ENCODE data around the gene SPAG17.

SPAG17 gene

DNA sequence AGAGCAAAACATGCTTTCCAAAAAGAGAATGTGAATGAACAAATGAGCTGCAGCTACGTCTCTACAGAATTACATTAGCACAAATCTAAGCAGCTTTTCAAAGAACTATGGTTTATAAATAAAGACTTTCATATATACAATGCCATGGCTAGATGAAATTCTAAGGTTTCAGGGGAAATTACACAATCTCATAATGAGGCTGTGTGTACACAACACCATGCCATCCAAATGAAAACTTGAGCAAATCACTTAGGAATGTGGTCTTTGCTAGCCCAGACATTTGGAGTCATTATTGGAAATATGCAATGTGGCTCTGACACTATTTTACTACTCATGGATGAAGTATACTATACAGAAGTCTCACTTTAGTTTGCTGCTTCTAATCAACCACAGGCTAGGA, 37.5 kb downstream of the SPAG17 start:
- no peaks in the 10 kb centered on the region for H3K27me3 ChIP-seq (ENCODE audit: control insufficient read depth in 1 of 2, insufficient read depth in 2 of 2, low read length in 2 of 2)
- H3K9ac ChIP-seq (ENCODE audit: low read depth in 1 of 2, low read length in 2 of 2), result no peak overlapping the region
- no peaks in the 10 kb centered on the region for H3K9me3 ChIP-seq (ENCODE audit: control insufficient read depth in 1 of 2, low read length in 2 of 2)
- H3K4me3 ChIP-seq (ENCODE audit: low read depth in 1 of 2, low read length in 2 of 2), result no peak overlapping the region
- H3K27ac ChIP-seq (ENCODE audit: low read depth, low read length), result no peak overlapping the region
- H3K4me1 ChIP-seq (ENCODE audit: control insufficient read depth in 1 of 2, insufficient read depth in 2 of 2, low read length in 2 of 2), result no peaks in the 10 kb centered on the region
- H3K36me3 ChIP-seq (ENCODE audit: control insufficient read depth in 1 of 2, insufficient read depth in 2 of 2, low read length in 2 of 2), result no peaks in the 10 kb centered on the region

- no peaks in the 10 kb centered on the region for H3K36me3 ChIP-seq (ENCODE audit: control insufficient read depth in 1 of 2, insufficient read depth in 2 of 2, low read length in 2 of 2)
- H3K27ac ChIP-seq (ENCODE audit: low read depth, low read length), result no peak overlapping the region
- no peaks in the 10 kb centered on the region for H3K9me3 ChIP-seq (ENCODE audit: control insufficient read depth in 1 of 2, low read length in 2 of 2)
- H3K9ac ChIP-seq (ENCODE audit: low read depth in 1 of 2, low read length in 2 of 2), result no peak overlapping the region
- no peak overlapping the region for H3K4me3 ChIP-seq (ENCODE audit: low read depth in 1 of 2, low read length in 2 of 2)
- H3K27me3 ChIP-seq (ENCODE audit: control insufficient read depth in 1 of 2, insufficient read depth in 2 of 2, low read length in 2 of 2), result no peaks in the 10 kb centered on the region
- no peaks in the 10 kb centered on the region for H3K4me1 ChIP-seq (ENCODE audit: control insufficient read depth in 1 of 2, insufficient read depth in 2 of 2, low read length in 2 of 2)
Measured at GRCh38 chr1:118145721-118146120, 39.3 kb downstream of the SPAG17 start.

GRCh38 chr1:118144684-118145083, 40.3 kb downstream of the SPAG17 start:
- no peak overlapping the region for H3K9ac ChIP-seq (ENCODE audit: low read depth in 1 of 2, low read length in 2 of 2)
- no peak overlapping the region for H3K4me3 ChIP-seq (ENCODE audit: low read depth in 1 of 2, low read length in 2 of 2)
- H3K27ac ChIP-seq (ENCODE audit: low read depth, low read length), result no peak overlapping the region
- H3K4me1 ChIP-seq (ENCODE audit: control insufficient read depth in 1 of 2, insufficient read depth in 2 of 2, low read length in 2 of 2), result no peaks in the 10 kb centered on the region
- no peaks in the 10 kb centered on the region for H3K27me3 ChIP-seq (ENCODE audit: control insufficient read depth in 1 of 2, insufficient read depth in 2 of 2, low read length in 2 of 2)
- H3K36me3 ChIP-seq (ENCODE audit: control insufficient read depth in 1 of 2, insufficient read depth in 2 of 2, low read length in 2 of 2), result no peaks in the 10 kb centered on the region
- no peaks in the 10 kb centered on the region for H3K9me3 ChIP-seq (ENCODE audit: control insufficient read depth in 1 of 2, low read length in 2 of 2)

DNA sequence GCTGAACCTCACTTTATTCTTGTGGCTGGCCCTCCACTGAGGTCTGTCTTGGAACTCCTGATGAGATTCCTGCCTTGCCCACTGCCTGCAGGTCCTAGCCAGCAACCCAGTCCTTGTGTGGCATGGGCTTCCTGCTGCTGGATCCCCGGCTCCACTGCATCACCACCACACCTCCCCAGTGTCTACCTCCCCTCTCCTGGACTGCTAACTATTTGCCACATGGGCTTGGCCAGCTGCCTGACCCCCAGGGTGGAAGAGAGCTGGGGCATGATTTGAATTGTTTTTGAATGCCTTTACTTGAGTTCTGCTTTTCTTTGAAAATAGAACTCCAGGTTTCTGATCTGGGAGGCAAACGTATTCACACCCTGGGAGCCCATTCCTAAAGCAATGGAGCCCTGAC, 41.2 kb downstream of the SPAG17 start:
- no peaks in the 10 kb centered on the region for H3K9me3 ChIP-seq (ENCODE audit: control insufficient read depth in 1 of 2, low read length in 2 of 2)
- no peaks in the 10 kb centered on the region for H3K36me3 ChIP-seq (ENCODE audit: control insufficient read depth in 1 of 2, insufficient read depth in 2 of 2, low read length in 2 of 2)
- no peaks in the 10 kb centered on the region for H3K4me1 ChIP-seq (ENCODE audit: control insufficient read depth in 1 of 2, insufficient read depth in 2 of 2, low read length in 2 of 2)
- H3K27me3 ChIP-seq (ENCODE audit: control insufficient read depth in 1 of 2, insufficient read depth in 2 of 2, low read length in 2 of 2), result no peaks in the 10 kb centered on the region
- H3K27ac ChIP-seq (ENCODE audit: low read depth, low read length), result no peak overlapping the region
- no peak overlapping the region for H3K4me3 ChIP-seq (ENCODE audit: low read depth in 1 of 2, low read length in 2 of 2)
- H3K9ac ChIP-seq (ENCODE audit: low read depth in 1 of 2, low read length in 2 of 2), result no peak overlapping the region

- Histone ChIP-seq H3K27ac (ENCODE audit: low read depth, low read length) (no peak overlapping the region), H3K4me1 (ENCODE audit: control insufficient read depth in 1 of 2, insufficient read depth in 2 of 2, low read length in 2 of 2) (no peaks in the 10 kb centered on the region), H3K4me3 (ENCODE audit: low read depth in 1 of 2, low read length in 2 of 2) (no peak overlapping the region), H3K9me3 (ENCODE audit: control insufficient read depth in 1 of 2, low read length in 2 of 2) (no peaks in the 10 kb centered on the region), H3K9ac (ENCODE audit: low read depth in 1 of 2, low read length in 2 of 2) (no peak overlapping the region), H3K36me3 (ENCODE audit: control insufficient read depth in 1 of 2, insufficient read depth in 2 of 2, low read length in 2 of 2) (no peaks in the 10 kb centered on the region), H3K27me3 (ENCODE audit: control insufficient read depth in 1 of 2, insufficient read depth in 2 of 2, low read length in 2 of 2) (no peaks in the 10 kb centered on the region)
Measured at GRCh38 chr1:118143121-118143520, 41.9 kb downstream of the SPAG17 start.

GRCh38 chr1:118142546-118142945, 42.5 kb downstream of the SPAG17 start:
- Histone ChIP-seq H3K27ac (ENCODE audit: low read depth, low read length) (no peak overlapping the region), H3K27me3 (ENCODE audit: control insufficient read depth in 1 of 2, insufficient read depth in 2 of 2, low read length in 2 of 2) (no peaks in the 10 kb centered on the region), H3K9ac (ENCODE audit: low read depth in 1 of 2, low read length in 2 of 2) (no peak overlapping the region), H3K4me1 (ENCODE audit: control insufficient read depth in 1 of 2, insufficient read depth in 2 of 2, low read length in 2 of 2) (no peaks in the 10 kb centered on the region), H3K4me3 (ENCODE audit: low read depth in 1 of 2, low read length in 2 of 2) (no peak overlapping the region), H3K9me3 (ENCODE audit: control insufficient read depth in 1 of 2, low read length in 2 of 2) (no peaks in the 10 kb centered on the region), H3K36me3 (ENCODE audit: control insufficient read depth in 1 of 2, insufficient read depth in 2 of 2, low read length in 2 of 2) (no peaks in the 10 kb centered on the region)

GRCh38 chr1:118137900-118138299, 47.1 kb downstream of the SPAG17 start:
- H3K9me3 ChIP-seq (ENCODE audit: control insufficient read depth in 1 of 2, low read length in 2 of 2), result no peaks in the 10 kb centered on the region
- no peak overlapping the region for H3K4me3 ChIP-seq (ENCODE audit: low read depth in 1 of 2, low read length in 2 of 2)
- H3K9ac ChIP-seq (ENCODE audit: low read depth in 1 of 2, low read length in 2 of 2), result no peak overlapping the region
- no peaks in the 10 kb centered on the region for H3K4me1 ChIP-seq (ENCODE audit: control insufficient read depth in 1 of 2, insufficient read depth in 2 of 2, low read length in 2 of 2)
- no peaks in the 10 kb centered on the region for H3K36me3 ChIP-seq (ENCODE audit: control insufficient read depth in 1 of 2, insufficient read depth in 2 of 2, low read length in 2 of 2)
- no peak overlapping the region for H3K27ac ChIP-seq (ENCODE audit: low read depth, low read length)
- no peaks in the 10 kb centered on the region for H3K27me3 ChIP-seq (ENCODE audit: control insufficient read depth in 1 of 2, insufficient read depth in 2 of 2, low read length in 2 of 2)

DNA sequence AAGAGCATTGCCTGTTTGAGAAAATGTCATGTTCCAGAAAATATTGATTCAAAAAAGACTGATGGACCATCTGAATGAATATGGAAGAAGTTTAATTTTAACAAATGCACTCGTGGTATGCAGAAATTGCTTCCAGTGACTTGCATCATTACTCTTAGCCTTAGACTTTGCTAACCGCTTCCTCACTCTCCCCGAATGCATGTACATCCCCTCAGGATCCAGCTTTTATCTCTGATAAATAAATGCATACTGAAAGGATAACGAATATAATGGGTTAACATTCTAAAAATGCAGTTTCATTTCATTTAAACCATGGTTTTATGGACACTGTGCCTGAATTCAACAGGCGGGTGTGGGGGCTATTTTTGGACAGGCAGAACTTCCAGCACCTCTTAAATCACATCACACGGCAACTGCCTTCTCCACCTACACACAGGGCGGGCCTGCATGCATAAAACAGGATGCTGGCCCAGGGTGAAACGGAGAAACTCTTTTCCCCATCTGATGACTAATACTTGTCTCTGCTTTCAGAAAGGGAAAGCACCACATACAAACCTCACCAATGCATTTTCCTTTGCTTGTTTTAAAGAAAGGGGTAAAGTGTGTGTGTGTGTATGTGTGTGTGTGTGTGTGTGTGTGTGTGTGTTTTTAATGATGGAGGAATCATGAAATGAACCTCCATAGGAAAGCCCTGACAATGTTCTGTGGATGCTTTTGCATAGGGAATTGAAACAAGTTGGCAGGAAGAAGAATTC, 48.7 kb downstream of the SPAG17 start:
- H3K9me3 ChIP-seq (ENCODE audit: control insufficient read depth in 1 of 2, low read length in 2 of 2), result no peaks in the 10 kb centered on the region
- no peak overlapping the region for H3K9ac ChIP-seq (ENCODE audit: low read depth in 1 of 2, low read length in 2 of 2)
- no peaks in the 10 kb centered on the region for H3K27me3 ChIP-seq (ENCODE audit: control insufficient read depth in 1 of 2, insufficient read depth in 2 of 2, low read length in 2 of 2)
- H3K27ac ChIP-seq (ENCODE audit: low read depth, low read length), result no peak overlapping the region
- H3K4me3 ChIP-seq (ENCODE audit: low read depth in 1 of 2, low read length in 2 of 2), result no peak overlapping the region
- no peaks in the 10 kb centered on the region for H3K36me3 ChIP-seq (ENCODE audit: control insufficient read depth in 1 of 2, insufficient read depth in 2 of 2, low read length in 2 of 2)
- H3K4me1 ChIP-seq (ENCODE audit: control insufficient read depth in 1 of 2, insufficient read depth in 2 of 2, low read length in 2 of 2), result no peaks in the 10 kb centered on the region

DNA sequence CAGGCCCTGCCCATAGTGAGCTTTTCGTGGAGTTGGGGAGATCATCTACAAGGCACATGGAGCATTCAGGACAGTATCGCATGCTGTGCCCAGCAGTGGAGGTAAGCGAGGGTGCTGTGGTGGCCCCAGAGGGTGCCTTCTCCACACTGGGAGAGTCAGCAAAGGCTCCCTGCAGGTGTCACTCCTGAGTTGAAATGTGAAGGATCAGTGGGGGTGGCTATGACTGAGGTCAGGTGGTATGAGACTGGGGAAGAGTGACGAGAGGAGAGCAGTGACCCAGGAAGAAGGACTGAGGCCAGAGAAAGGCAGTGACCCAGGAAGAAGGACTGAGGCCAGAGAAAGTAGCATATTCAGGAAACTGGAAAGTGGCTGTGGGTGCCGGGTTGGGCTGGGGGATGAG, 53.0 kb downstream of the SPAG17 start:
- Histone ChIP-seq H3K27me3 (ENCODE audit: control insufficient read depth in 1 of 2, insufficient read depth in 2 of 2, low read length in 2 of 2) (no peaks in the 10 kb centered on the region), H3K9ac (ENCODE audit: low read depth in 1 of 2, low read length in 2 of 2) (no peak overlapping the region), H3K9me3 (ENCODE audit: control insufficient read depth in 1 of 2, low read length in 2 of 2) (no peaks in the 10 kb centered on the region), H3K36me3 (ENCODE audit: control insufficient read depth in 1 of 2, insufficient read depth in 2 of 2, low read length in 2 of 2) (no peaks in the 10 kb centered on the region), H3K4me1 (ENCODE audit: control insufficient read depth in 1 of 2, insufficient read depth in 2 of 2, low read length in 2 of 2) (no peaks in the 10 kb centered on the region), H3K27ac (ENCODE audit: low read depth, low read length) (no peak overlapping the region), H3K4me3 (ENCODE audit: low read depth in 1 of 2, low read length in 2 of 2) (no peak overlapping the region)

DNA sequence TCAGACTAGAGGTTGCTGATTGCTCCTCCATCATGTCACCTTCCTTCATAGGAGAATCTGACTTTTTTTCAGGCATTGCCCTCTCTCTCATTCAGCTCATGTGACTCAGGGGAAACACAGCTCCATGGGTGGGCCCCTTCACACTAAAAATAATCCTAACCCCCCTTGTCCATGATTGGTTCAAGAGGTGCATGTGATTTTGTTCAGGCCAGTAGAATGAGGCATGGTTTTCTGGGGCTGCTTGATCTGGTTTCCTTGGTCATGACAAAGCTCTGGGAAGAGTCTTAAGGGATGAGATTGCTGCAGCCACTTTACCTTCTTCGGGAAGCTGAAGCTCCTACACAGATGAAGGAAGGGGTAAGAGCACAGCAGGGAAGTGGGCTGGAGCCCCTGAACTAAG, 56.3 kb downstream of the SPAG17 start:
- Histone ChIP-seq H3K9me3 (ENCODE audit: control insufficient read depth in 1 of 2, low read length in 2 of 2) (no peaks in the 10 kb centered on the region), H3K4me1 (ENCODE audit: control insufficient read depth in 1 of 2, insufficient read depth in 2 of 2, low read length in 2 of 2) (no peaks in the 10 kb centered on the region), H3K27me3 (ENCODE audit: control insufficient read depth in 1 of 2, insufficient read depth in 2 of 2, low read length in 2 of 2) (no peaks in the 10 kb centered on the region), H3K9ac (ENCODE audit: low read depth in 1 of 2, low read length in 2 of 2) (no peak overlapping the region), H3K27ac (ENCODE audit: low read depth, low read length) (no peak overlapping the region), H3K4me3 (ENCODE audit: low read depth in 1 of 2, low read length in 2 of 2) (no peak overlapping the region), H3K36me3 (ENCODE audit: control insufficient read depth in 1 of 2, insufficient read depth in 2 of 2, low read length in 2 of 2) (no peaks in the 10 kb centered on the region)

DNA sequence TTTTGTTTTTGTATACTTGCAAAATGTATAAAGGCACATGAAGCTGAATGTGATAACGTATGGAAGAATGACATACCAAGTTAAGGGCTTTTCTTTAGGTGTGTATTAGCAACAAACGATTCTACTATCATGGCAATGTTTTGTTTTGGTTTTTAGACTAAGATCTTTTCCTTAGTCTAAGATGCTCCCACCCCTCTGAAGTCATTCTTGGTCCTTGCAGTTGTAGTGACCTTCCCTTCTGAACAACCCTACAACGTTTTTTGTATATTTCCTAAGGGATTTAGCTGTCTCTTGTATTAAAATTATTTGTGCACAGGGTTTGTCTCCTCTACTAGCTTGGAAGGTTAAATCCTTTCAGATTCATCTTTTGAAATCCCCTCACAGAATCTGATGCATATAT, 61.0 kb downstream of the SPAG17 start:
- Histone ChIP-seq H3K36me3 (ENCODE audit: control insufficient read depth in 1 of 2, insufficient read depth in 2 of 2, low read length in 2 of 2) (no peaks in the 10 kb centered on the region), H3K4me1 (ENCODE audit: control insufficient read depth in 1 of 2, insufficient read depth in 2 of 2, low read length in 2 of 2) (no peaks in the 10 kb centered on the region), H3K27me3 (ENCODE audit: control insufficient read depth in 1 of 2, insufficient read depth in 2 of 2, low read length in 2 of 2) (no peaks in the 10 kb centered on the region), H3K27ac (ENCODE audit: low read depth, low read length) (no peak overlapping the region), H3K9ac (ENCODE audit: low read depth in 1 of 2, low read length in 2 of 2) (no peak overlapping the region), H3K9me3 (ENCODE audit: control insufficient read depth in 1 of 2, low read length in 2 of 2) (no peaks in the 10 kb centered on the region), H3K4me3 (ENCODE audit: low read depth in 1 of 2, low read length in 2 of 2) (no peak overlapping the region)

All from duodenal mucosa (tissue), 2 donors.